H1 (cell line): ENCODE data around the gene TBX3.

Source experiments
- CEBPB ChIP-seq: IDR thresholded peaks from 2 replicates; pipeline ENCODE4 v1.6.1; 2012; ENCODE audit warnings: low read depth, low read length
- CREB1 ChIP-seq: IDR thresholded peaks from 2 replicates; pipeline ENCODE4 v1.6.1; 2012; ENCODE audit warnings: inconsistent platforms
- CTCF ChIP-seq, 3 experiments: IDR thresholded peaks; 1 replicate in 2 of 3; 2 replicates in 1 of 3; pipeline versions ENCODE4 v1.5.1 to v1.6.1; 2011; ENCODE audit warnings: low read length in 3 of 3, mild to moderate bottlenecking in 3 of 3, inconsistent platforms in 2 of 3, low read depth in 1 of 3, moderate library complexity in 1 of 3; ENCODE audit not compliant: insufficient read depth in 1 of 3; ENCODE audit errors: control extremely low read depth in 1 of 3
- EGR1 ChIP-seq: IDR thresholded peaks from 2 replicates; pipeline ENCODE4 v1.6.1; 2011; ENCODE audit warnings: low read depth, low read length, borderline replicate concordance
- EZH2 ChIP-seq: fragments of 200-600 bp; sonication (generic); IDR thresholded peaks from 2 replicates; pipeline ENCODE4 v1.7.1; 2012; ENCODE audit warnings: low read depth, mild to moderate bottlenecking, moderate library complexity, low read length, inconsistent platforms; ENCODE audit not compliant: severe bottlenecking
- POLR2A ChIP-seq, 2 experiments: IDR thresholded peaks; 1 replicate in 1 of 2; 2 replicates in 1 of 2; pipeline ENCODE4 v1.6.1; 2011; ENCODE audit warnings: low read depth in 2 of 2, low read length in 2 of 2, mild to moderate bottlenecking in 2 of 2; ENCODE audit errors: control extremely low read depth in 1 of 2
- TCF12 ChIP-seq: IDR thresholded peaks from 2 replicates; pipeline ENCODE4 v1.6.1; 2011; ENCODE audit warnings: low read depth, mild to moderate bottlenecking, low read length

GRCh38 chr12:114662512-114663177, 21.3 kb downstream of the TBX3 start:
- TF ChIP-seq CREB1 (no peak), EZH2 (no peak), EGR1 (no peak), CTCF (IDR thresholded peaks at IDR 0.05; ENCODE audit: control extremely low read depth in 1 of 3, insufficient read depth in 1 of 3, low read depth in 1 of 3, low read length in 3 of 3) (peak; percentile 58 to 87 (median 78)), POLR2A (IDR thresholded peaks at IDR 0.05; ENCODE audit: control extremely low read depth in 1 of 2, low read depth in 2 of 2, low read length in 2 of 2) (no peak), CEBPB (no peak), TCF12 (0 out of 2 replicates have a peak, but pooled peaks have one; percentile 19)
